ENCODE results near the gene SLCO2B1. TPM values are rescaled to one million over a fixed set of nuclear protein-coding genes. Genes with fewer than 3 reads are reported as not detected.

Gene SLCO2B1
- total and polyA plus RNA-seq, 2 experiments from 2014 or later = not detected

DNA sequence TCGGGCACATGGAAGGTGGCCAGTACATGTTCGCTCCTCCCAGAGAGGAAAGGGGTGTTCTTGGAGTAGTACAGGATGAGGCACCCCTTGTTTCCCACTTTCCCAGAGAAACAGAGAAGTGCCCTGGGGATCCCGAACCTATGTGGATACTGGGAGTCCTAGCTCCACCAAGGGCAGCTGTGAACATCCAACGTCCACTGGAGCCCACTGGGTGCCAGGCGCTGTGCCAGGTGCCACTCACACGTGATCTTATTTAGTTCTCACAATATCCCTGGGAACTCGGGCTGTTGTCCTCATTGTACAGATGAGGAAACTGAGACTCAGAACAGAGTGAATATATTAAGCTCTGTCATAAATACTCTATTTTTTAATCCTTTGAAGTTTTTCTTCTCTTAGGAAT, 12.0 kb downstream of the SLCO2B1 start:
- TF ChIP-seq POLR2AphosphoS5 (IDR thresholded peaks at IDR 0.05; ENCODE audit: low read depth) (no peak), JUNB (IDR thresholded peaks at IDR 0.05; ENCODE audit: unreplicated experiment) (no peak), ZNF331 (CRISPR knock-in tag; IDR thresholded peaks at IDR 0.05; ENCODE audit: low read depth) (no peak), NANOG (IDR thresholded peaks at IDR 0.05; ENCODE audit: borderline replicate concordance) (no peak), ZNF114 (CRISPR knock-in tag; IDR thresholded peaks at IDR 0.05) (no peak), EZH2 (IDR thresholded peaks at IDR 0.05; ENCODE audit: low read depth, unreplicated experiment) (no peak), EZH2phosphoT487 (IDR thresholded peaks at IDR 0.05; ENCODE audit: unreplicated experiment) (no peak), STAT1 (IDR thresholded peaks at IDR 0.05; ENCODE audit: unreplicated experiment) (no peak), CREB1 (CRISPR knock-in tag; IDR thresholded peaks at IDR 0.05; ENCODE audit: low read depth) (no peak)
- TF ChIP-seq, protein P1, sequence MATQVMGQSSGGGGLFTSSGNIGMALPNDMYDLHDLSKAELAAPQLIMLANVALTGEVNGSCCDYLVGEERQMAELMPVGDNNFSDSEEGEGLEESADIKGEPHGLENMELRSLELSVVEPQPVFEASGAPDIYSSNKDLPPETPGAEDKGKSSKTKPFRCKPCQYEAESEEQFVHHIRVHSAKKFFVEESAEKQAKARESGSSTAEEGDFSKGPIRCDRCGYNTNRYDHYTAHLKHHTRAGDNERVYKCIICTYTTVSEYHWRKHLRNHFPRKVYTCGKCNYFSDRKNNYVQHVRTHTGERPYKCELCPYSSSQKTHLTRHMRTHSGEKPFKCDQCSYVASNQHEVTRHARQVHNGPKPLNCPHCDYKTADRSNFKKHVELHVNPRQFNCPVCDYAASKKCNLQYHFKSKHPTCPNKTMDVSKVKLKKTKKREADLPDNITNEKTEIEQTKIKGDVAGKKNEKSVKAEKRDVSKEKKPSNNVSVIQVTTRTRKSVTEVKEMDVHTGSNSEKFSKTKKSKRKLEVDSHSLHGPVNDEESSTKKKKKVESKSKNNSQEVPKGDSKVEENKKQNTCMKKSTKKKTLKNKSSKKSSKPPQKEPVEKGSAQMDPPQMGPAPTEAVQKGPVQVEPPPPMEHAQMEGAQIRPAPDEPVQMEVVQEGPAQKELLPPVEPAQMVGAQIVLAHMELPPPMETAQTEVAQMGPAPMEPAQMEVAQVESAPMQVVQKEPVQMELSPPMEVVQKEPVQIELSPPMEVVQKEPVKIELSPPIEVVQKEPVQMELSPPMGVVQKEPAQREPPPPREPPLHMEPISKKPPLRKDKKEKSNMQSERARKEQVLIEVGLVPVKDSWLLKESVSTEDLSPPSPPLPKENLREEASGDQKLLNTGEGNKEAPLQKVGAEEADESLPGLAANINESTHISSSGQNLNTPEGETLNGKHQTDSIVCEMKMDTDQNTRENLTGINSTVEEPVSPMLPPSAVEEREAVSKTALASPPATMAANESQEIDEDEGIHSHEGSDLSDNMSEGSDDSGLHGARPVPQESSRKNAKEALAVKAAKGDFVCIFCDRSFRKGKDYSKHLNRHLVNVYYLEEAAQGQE (IDR thresholded peaks at IDR 0.05; ENCODE audit: unreplicated experiment) = no peak
- TF ChIP-seq, protein P2, sequence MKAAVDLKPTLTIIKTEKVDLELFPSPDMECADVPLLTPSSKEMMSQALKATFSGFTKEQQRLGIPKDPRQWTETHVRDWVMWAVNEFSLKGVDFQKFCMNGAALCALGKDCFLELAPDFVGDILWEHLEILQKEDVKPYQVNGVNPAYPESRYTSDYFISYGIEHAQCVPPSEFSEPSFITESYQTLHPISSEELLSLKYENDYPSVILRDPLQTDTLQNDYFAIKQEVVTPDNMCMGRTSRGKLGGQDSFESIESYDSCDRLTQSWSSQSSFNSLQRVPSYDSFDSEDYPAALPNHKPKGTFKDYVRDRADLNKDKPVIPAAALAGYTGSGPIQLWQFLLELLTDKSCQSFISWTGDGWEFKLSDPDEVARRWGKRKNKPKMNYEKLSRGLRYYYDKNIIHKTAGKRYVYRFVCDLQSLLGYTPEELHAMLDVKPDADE (IDR thresholded peaks at IDR 0.05) = no peak
- TF ChIP-seq, protein P3, sequence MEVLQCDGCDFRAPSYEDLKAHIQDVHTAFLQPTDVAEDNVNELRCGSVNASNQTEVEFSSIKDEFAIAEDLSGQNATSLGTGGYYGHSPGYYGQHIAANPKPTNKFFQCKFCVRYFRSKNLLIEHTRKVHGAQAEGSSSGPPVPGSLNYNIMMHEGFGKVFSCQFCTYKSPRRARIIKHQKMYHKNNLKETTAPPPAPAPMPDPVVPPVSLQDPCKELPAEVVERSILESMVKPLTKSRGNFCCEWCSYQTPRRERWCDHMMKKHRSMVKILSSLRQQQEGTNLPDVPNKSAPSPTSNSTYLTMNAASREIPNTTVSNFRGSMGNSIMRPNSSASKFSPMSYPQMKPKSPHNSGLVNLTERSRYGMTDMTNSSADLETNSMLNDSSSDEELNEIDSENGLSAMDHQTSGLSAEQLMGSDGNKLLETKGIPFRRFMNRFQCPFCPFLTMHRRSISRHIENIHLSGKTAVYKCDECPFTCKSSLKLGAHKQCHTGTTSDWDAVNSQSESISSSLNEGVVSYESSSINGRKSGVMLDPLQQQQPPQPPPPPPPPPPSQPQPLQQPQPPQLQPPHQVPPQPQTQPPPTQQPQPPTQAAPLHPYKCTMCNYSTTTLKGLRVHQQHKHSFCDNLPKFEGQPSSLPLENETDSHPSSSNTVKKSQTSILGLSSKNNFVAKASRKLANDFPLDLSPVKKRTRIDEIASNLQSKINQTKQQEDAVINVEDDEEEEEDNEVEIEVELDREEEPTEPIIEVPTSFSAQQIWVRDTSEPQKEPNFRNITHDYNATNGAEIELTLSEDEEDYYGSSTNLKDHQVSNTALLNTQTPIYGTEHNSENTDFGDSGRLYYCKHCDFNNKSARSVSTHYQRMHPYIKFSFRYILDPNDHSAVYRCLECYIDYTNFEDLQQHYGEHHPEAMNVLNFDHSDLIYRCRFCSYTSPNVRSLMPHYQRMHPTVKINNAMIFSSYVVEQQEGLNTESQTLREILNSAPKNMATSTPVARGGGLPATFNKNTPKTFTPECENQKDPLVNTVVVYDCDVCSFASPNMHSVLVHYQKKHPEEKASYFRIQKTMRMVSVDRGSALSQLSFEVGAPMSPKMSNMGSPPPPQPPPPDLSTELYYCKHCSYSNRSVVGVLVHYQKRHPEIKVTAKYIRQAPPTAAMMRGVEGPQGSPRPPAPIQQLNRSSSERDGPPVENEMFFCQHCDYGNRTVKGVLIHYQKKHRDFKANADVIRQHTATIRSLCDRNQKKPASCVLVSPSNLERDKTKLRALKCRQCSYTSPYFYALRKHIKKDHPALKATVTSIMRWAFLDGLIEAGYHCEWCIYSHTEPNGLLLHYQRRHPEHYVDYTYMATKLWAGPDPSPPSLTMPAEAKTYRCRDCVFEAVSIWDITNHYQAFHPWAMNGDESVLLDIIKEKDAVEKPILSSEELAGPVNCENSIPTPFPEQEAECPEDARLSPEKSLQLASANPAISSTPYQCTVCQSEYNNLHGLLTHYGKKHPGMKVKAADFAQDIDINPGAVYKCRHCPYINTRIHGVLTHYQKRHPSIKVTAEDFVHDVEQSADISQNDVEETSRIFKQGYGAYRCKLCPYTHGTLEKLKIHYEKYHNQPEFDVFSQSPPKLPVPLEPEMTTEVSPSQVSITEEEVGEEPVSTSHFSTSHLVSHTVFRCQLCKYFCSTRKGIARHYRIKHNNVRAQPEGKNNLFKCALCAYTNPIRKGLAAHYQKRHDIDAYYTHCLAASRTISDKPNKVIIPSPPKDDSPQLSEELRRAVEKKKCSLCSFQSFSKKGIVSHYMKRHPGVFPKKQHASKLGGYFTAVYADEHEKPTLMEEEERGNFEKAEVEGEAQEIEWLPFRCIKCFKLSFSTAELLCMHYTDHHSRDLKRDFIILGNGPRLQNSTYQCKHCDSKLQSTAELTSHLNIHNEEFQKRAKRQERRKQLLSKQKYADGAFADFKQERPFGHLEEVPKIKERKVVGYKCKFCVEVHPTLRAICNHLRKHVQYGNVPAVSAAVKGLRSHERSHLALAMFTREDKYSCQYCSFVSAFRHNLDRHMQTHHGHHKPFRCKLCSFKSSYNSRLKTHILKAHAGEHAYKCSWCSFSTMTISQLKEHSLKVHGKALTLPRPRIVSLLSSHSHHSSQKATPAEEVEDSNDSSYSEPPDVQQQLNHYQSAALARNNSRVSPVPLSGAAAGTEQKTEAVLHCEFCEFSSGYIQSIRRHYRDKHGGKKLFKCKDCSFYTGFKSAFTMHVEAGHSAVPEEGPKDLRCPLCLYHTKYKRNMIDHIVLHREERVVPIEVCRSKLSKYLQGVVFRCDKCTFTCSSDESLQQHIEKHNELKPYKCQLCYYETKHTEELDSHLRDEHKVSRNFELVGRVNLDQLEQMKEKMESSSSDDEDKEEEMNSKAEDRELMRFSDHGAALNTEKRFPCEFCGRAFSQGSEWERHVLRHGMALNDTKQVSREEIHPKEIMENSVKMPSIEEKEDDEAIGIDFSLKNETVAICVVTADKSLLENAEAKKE (CRISPR knock-in tag; IDR thresholded peaks at IDR 0.05) = no peak
- TF ChIP-seq, protein P4, sequence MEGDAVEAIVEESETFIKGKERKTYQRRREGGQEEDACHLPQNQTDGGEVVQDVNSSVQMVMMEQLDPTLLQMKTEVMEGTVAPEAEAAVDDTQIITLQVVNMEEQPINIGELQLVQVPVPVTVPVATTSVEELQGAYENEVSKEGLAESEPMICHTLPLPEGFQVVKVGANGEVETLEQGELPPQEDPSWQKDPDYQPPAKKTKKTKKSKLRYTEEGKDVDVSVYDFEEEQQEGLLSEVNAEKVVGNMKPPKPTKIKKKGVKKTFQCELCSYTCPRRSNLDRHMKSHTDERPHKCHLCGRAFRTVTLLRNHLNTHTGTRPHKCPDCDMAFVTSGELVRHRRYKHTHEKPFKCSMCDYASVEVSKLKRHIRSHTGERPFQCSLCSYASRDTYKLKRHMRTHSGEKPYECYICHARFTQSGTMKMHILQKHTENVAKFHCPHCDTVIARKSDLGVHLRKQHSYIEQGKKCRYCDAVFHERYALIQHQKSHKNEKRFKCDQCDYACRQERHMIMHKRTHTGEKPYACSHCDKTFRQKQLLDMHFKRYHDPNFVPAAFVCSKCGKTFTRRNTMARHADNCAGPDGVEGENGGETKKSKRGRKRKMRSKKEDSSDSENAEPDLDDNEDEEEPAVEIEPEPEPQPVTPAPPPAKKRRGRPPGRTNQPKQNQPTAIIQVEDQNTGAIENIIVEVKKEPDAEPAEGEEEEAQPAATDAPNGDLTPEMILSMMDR (conservative IDR thresholded peaks at IDR 0.05; ENCODE audit: low read depth in 2 of 2) = no peak
- H3K4me3 Mint-ChIP-seq = no peak overlapping the region
- Histone ChIP-seq H3K4me3 (no peak overlapping the region), H3K79me2 (replicated peaks; ENCODE audit: insufficient read depth) (no peaks in the 10 kb centered on the region), H3K36me3 (ENCODE audit: insufficient read depth) (no peaks in the 10 kb centered on the region), H4K20me1 (replicated peaks; ENCODE audit: insufficient read depth) (no peaks in the 10 kb centered on the region), H3K4me1 (ENCODE audit: insufficient read depth) (no peaks in the 10 kb centered on the region), H3K27ac (ENCODE audit: low read depth) (no peak overlapping the region), H3K4me2 (no peak overlapping the region), H2AFZ (no peak overlapping the region), H3F3A (replicated peaks; ENCODE audit: low read depth) (no peaks in the 10 kb centered on the region), H3K9me2 (ENCODE audit: insufficient read depth) (no peaks in the 10 kb centered on the region), H3K27me3 (ENCODE audit: insufficient read depth) (no peaks in the 10 kb centered on the region)
- DNase-seq (ENCODE audit: low spot score) (no peak), ATAC-seq (no peak)
- H3K27ac Mint-ChIP-seq = no peak overlapping the region
- peaks cover 3% of the 10 kb centered on the region; the same call in 1 of the 3 replicates for H3K9me3 Mint-ChIP-seq
- H3K36me3 Mint-ChIP-seq (ENCODE audit: low read depth) = peaks cover 5% of the 10 kb centered on the region; the same call in 1 of the 3 replicates
- H3K27me3 Mint-ChIP-seq (ENCODE audit: insufficient read depth, low read depth, poor library complexity) = peaks cover 10% of the 10 kb centered on the region
- H3K4me1 Mint-ChIP-seq = peaks cover 7% of the 10 kb centered on the region; the same call in 2 of the 3 replicates
